NOMO-1 treated with dmso at 0.1 percent for 144 hours (cell line): ENCODE measurements around the gene ADAMTS17.
"Not testable (repeated sequence)": the region's sequence is repeated elsewhere in the genome, so short reads cannot be mapped to it uniquely, and the experiment has no call there.

Source experiments
- DNase-seq: peaks from one replicate; lab custom pipeline; 2025; ENCODE audit not compliant: unreplicated experiment; lab: John Stamatoyannopoulos, UW

Gene ADAMTS17

GRCh38 chr15:99983171-99983885, 358.4 kb downstream of the ADAMTS17 start:
- DNase-seq, result no peak

- no peak for DNase-seq
Measured at GRCh38 chr15:99982662-99983061, 359.1 kb downstream of the ADAMTS17 start.

GRCh38 chr15:99981839-99982658, 359.7 kb downstream of the ADAMTS17 start:
- no peak for DNase-seq

- DNase-seq, result no peak
Measured at GRCh38 chr15:99981191-99981647, 360.6 kb downstream of the ADAMTS17 start.

GRCh38 chr15:99980752-99981151, 361.0 kb downstream of the ADAMTS17 start:
- no peak for DNase-seq

- DNase-seq, result not testable (repeated sequence)
Measured at GRCh38 chr15:99979886-99980285, 361.9 kb downstream of the ADAMTS17 start.

GRCh38 chr15:99979371-99979770, 362.4 kb downstream of the ADAMTS17 start:
- DNase-seq, result no peak

- DNase-seq, result no peak
Measured at GRCh38 chr15:99978426-99978825, 363.3 kb downstream of the ADAMTS17 start.

- no peak for DNase-seq
Measured at GRCh38 chr15:99977929-99978328, 363.8 kb downstream of the ADAMTS17 start.

GRCh38 chr15:99976811-99977271, 364.9 kb downstream of the ADAMTS17 start:
- DNase-seq, result no peak

- DNase-seq, result no peak
Measured at GRCh38 chr15:99976000-99976399, 365.8 kb downstream of the ADAMTS17 start.

- no peak for DNase-seq
Measured at GRCh38 chr15:99974246-99974645, 367.5 kb downstream of the ADAMTS17 start.

GRCh38 chr15:99973351-99973750, 368.4 kb downstream of the ADAMTS17 start:
- DNase-seq, result no peak

- no peak for DNase-seq
Measured at GRCh38 chr15:99970891-99971430, 370.8 kb downstream of the ADAMTS17 start.

- no peak for DNase-seq
Measured at GRCh38 chr15:99969261-99969920, 372.4 kb downstream of the ADAMTS17 start.

- DNase-seq, result no peak
Measured at GRCh38 chr15:99967841-99968371, 373.9 kb downstream of the ADAMTS17 start.

- DNase-seq, result no peak
Measured at GRCh38 chr15:99966815-99967214, 375.0 kb downstream of the ADAMTS17 start.

GRCh38 chr15:99965376-99965775, 376.4 kb downstream of the ADAMTS17 start:
- no peak for DNase-seq

- DNase-seq, result no peak
Measured at GRCh38 chr15:99963976-99964375, 377.8 kb downstream of the ADAMTS17 start.

- DNase-seq, result no peak
Measured at GRCh38 chr15:99963096-99963825, 378.5 kb downstream of the ADAMTS17 start.
